Upper lobe of right lung (tissue), 1 donor: Measurements from ENCODE around the gene ATF7IP. TPM values are rescaled to one million over a fixed set of nuclear protein-coding genes. Genes with fewer than 3 reads are reported as not detected.
"Not testable (repeated sequence)": the region's sequence is repeated elsewhere in the genome, so short reads cannot be mapped to it uniquely, and the experiment has no call there.

Experiments
- ATAC-seq: fragments of 200-7000 bp; cut with Tn5 transposase; one replicate; pipeline ENCODE4 v1.9.1; 2020; ENCODE audit warnings: mild to moderate bottlenecking, moderate library complexity
- DNase-seq: peaks from one replicate; pipeline ENCODE4 v3.0.0-alpha.2; 2020
- H3K27ac ChIP-seq: fragments of 200-600 bp; one replicate; pipeline ENCODE4 v1.8.0; 2022
- H3K27me3 ChIP-seq: fragments of 200-600 bp; one replicate; pipeline ENCODE4 v1.8.0; 2022; ENCODE audit warnings: mild to moderate bottlenecking
- H3K36me3 ChIP-seq: fragments of 200-600 bp; one replicate; pipeline ENCODE4 v1.8.0; 2022
- H3K4me1 ChIP-seq: fragments of 200-600 bp; one replicate; pipeline ENCODE4 v1.8.0; 2022
- H3K4me3 ChIP-seq: fragments of 200-600 bp; one replicate; pipeline ENCODE4 v1.8.0; 2022; ENCODE audit warnings: mild to moderate bottlenecking
- H3K9me3 ChIP-seq: fragments of 200-600 bp; one replicate; pipeline ENCODE4 v1.8.0; 2022
- intact Hi-C: fragments of 100-400 bp; cut with DNase I; formaldehyde crosslinking; loops from one replicate; pipeline ENCODE4 v1.11.0; 2022
- long read RNA-seq: library from polyadenylated mRNA; unstranded; transcript quantifications from one replicate; pipeline ENCODE4 v2.0.0, GENCODE V29; 2021
- total RNA-seq: library from RNA; stranded (reverse); fragmentation: NEBNext Ultra II Directional; extraction: Animal tissue kit (Norgen Biotek cat#: 25700); gene quantifications from one replicate; pipeline ENCODE4 v1.2.1, GENCODE V29; 2021
- TF ChIP-seq, protein P1 (sequence below): fragments of 200-600 bp; IDR thresholded peaks from one replicate; pipeline ENCODE4 v1.8.0; 2022; ENCODE audit warnings: antibody characterized with exemption
- donor health status: DM: no; HTN: yes; CAD: no; lungs with severe emphysema.

Gene ATF7IP
- 64.0 TPM for total RNA-seq
- long read RNA-seq, full-length matches to known transcripts = 9 of 26 reads
- long read RNA-seq, partial matches to known transcripts = 10 of 26 reads
- long read RNA-seq, other reads (novel, unspliced or antisense) = 7 of 26 reads

DNA sequence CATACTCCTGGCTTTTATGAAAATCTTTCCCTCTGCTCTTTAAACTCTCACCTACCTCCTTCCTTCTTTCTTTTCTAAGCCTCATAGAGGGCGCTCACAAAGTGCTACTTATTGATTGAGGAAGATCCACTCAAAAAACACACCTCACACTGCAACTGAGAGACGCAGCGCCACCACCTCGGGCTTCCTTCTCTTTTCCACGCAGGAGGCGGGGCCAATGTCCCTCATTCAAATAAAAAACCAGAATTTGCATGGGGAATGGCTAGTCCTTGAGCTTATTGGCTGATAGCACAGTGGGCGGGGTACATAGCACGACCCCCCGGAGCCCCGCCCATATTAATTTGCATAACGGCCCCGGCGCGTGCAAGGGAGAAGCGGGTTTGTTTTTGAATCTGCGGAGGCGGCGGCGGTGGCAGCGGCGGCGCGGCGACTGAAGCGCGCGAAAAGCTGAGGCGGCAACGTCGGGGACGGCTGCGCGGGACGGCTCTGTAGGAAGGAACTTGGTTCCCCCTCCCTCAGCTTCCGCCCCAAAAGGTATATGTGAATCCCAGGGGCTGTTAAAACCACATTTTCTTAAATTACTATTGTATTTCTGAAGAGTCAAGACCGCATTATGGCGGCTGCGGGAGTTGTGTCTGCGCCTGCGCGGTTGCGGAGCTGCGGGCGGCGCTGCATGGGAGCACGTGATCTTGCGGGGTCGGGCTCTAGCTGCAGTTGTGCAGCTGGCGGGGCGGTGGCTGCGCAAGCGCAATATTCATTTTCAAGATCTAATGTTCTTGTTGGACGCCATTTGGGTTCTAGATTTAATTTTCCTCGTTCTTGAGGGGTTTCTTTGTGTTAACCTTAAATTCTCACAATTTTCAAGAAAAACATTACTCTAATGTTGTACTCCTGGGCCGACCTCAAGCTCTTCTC is at the start of gene ATF7IP:
TSS of gene ATF7IP (plus strand) at position 389 of the 915 bp plus-strand sequence. CDS start 58,234 bp downstream, outside the sequence.
- Histone ChIP-seq H3K4me3 (peak within 1 kb of the TSS; percentile 79), H3K4me1 (peaks cover 3% of the 10 kb centered on the region), H3K27ac (peak within 1 kb of the TSS; percentile 98), H3K27me3 (no peaks in the 10 kb centered on the region), H3K9me3 (no peaks in the 10 kb centered on the region), H3K36me3 (no peaks in the 10 kb centered on the region)
- TF ChIP-seq, protein P1, sequence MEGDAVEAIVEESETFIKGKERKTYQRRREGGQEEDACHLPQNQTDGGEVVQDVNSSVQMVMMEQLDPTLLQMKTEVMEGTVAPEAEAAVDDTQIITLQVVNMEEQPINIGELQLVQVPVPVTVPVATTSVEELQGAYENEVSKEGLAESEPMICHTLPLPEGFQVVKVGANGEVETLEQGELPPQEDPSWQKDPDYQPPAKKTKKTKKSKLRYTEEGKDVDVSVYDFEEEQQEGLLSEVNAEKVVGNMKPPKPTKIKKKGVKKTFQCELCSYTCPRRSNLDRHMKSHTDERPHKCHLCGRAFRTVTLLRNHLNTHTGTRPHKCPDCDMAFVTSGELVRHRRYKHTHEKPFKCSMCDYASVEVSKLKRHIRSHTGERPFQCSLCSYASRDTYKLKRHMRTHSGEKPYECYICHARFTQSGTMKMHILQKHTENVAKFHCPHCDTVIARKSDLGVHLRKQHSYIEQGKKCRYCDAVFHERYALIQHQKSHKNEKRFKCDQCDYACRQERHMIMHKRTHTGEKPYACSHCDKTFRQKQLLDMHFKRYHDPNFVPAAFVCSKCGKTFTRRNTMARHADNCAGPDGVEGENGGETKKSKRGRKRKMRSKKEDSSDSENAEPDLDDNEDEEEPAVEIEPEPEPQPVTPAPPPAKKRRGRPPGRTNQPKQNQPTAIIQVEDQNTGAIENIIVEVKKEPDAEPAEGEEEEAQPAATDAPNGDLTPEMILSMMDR = peak; percentile 28
- peak; percentile 99 for ATAC-seq
- peak; percentile 97 for DNase-seq
- intact Hi-C loops = no loop called here

DNA sequence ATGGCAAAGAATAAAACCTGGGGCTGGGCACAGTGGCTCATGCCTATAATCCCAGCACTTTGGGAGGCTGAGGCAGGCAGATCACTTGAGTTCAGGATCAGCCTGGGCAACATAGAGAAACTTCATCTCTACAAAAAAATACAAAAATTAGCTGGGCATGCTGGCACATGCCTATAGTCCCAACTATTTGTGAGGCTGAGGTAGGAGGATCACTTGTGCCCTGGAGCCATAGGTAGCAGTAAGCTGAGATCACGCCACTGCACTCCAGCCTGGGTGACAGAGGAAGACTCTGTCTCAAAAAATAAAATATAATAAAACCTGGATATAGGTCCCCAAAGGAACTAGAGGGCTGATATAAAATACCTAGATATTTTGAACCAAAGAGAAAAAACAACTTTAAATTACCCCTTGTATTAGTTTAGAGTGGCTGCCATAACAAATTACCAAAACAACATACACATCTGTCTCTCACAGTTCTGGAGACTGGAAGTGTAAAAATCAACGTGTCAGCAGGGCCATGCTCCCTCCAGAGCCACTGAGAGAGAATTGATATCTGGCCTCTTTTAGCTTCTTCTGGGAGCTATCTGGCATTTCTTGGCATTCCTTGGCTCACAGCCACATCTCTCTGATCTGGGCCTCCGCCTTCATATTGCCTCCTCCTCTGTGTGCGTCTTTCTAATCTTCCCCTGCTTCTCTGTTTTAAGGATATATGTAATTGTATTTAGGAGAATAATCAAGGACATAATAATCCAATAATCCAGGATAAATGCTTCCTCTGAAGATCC is 47.9 kb upstream of the ATF7IP start:
- Histone ChIP-seq H3K36me3 (no peaks in the 10 kb centered on the region), H3K4me3 (no peak overlapping the region), H3K9me3 (no peaks in the 10 kb centered on the region), H3K27ac (no peak overlapping the region), H3K4me1 (no peaks in the 10 kb centered on the region), H3K27me3 (no peaks in the 10 kb centered on the region)
- TF ChIP-seq, protein P1 = no peak
- no peak for DNase-seq
- intact Hi-C loops = no loop called here
- no peak for ATAC-seq

- H3K27ac ChIP-seq, H3K36me3 ChIP-seq, DNase-seq, H3K27me3 ChIP-seq, H3K9me3 ChIP-seq, H3K4me3 ChIP-seq, intact Hi-C loops, H3K4me1 ChIP-seq, ATAC-seq: not testable (repeated sequence)
These were observed 45.6 kb upstream of the ATF7IP start for GRCh38 chr12:14319704-14320427.

GRCh38 chr12:14322403-14322802 is 43.1 kb upstream of the ATF7IP start:
- TF ChIP-seq, protein P1 = no peak
- no peak overlapping the region for H3K4me3 ChIP-seq
- H3K36me3 ChIP-seq = no peaks in the 10 kb centered on the region
- H3K27me3 ChIP-seq = no peaks in the 10 kb centered on the region
- ATAC-seq (no peak), DNase-seq (no peak)
- H3K27ac ChIP-seq = no peak overlapping the region
- H3K4me1 ChIP-seq = no peaks in the 10 kb centered on the region
- H3K9me3 ChIP-seq = no peaks in the 10 kb centered on the region
- intact Hi-C loops = no loop called here

GRCh38 chr12:14325716-14326343 is 39.7 kb upstream of the ATF7IP start:
- no peak overlapping the region for H3K27ac ChIP-seq
- no peaks in the 10 kb centered on the region for H3K36me3 ChIP-seq
- TF ChIP-seq, protein P1 = no peak
- intact Hi-C loops = no loop called here
- no peak overlapping the region for H3K4me3 ChIP-seq
- H3K9me3 ChIP-seq = no peaks in the 10 kb centered on the region
- no peak for DNase-seq
- ATAC-seq = no peak
- no peaks in the 10 kb centered on the region for H3K4me1 ChIP-seq
- H3K27me3 ChIP-seq = no peaks in the 10 kb centered on the region
